ENCODE measurements around the gene WDR27.

The WDR27 gene

DNA sequence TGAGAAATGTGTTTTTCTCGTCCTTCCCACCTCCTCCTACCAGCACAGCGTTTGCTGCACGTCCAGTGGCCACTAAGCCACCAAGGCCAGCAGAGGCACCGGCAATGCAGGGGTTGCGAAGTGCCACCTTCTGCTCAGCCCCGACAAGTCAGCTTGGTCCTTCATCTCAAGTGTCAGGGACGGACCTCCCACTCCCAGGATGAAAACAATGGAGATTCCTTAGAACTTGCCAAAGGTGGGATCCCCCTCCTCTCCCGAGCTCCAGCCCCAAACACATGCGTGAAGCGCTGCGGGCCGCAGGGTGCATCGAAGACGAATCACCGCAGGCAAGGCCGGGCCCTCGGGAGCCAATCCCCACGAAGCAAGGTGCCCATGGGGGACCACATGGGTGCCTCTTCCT lies 60.8 kb downstream of the WDR27 start:
- no peak for TF ChIP-seq CTCF (IDR thresholded peaks at IDR 0.05; ENCODE audit: low read depth, low read length, missing control alignments)
- no peak overlapping the region for H3K4me3 ChIP-seq (ENCODE audit: low read depth, low read length)
- in situ Hi-C loops (cut with HindIII; ENCODE audit: low sequenced_read_pairs), result no loop called here
- DNase-seq (ENCODE audit: low read depth), result no peak

GRCh38 chr6:169640351-169640852 lies 61.4 kb downstream of the WDR27 start:
- peak; percentile 5 for TF ChIP-seq CTCF (IDR thresholded peaks at IDR 0.05; ENCODE audit: low read depth, low read length, missing control alignments)

DNA sequence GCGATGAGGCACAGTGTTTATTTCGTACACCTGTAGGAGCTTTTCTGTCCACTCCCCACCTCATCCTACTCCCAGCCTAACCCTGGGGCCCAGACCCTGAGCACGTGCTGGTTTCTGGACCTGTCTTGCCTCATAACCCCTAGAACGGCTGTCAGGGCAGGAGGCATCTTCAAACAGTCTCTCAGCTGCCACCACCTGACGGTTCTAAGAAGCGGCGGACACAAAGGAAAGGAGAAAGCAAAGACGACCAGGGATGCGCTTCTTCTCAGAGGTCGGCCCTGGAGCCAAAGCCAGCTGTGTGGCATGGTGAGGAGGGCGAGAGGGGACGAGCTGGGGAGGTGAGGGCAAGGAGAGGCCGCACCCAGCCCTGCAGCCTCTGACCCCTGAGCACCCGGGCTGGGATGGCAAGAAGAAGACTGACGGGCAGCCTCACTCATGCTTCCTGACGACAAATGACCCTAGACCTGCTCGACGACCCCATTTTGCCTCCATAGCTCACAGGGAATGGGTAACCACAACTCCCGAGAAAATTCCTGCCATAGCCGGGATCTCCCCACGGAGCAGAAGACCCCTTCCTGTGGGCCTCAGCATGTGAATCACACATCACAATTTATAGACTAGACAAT lies 62.1 kb downstream of the WDR27 start:
- TF ChIP-seq CTCF (IDR thresholded peaks at IDR 0.05; ENCODE audit: low read depth, low read length, missing control alignments), result no peak
- in situ Hi-C loops (cut with HindIII; ENCODE audit: low sequenced_read_pairs), result no loop called here
- no peak overlapping the region for H3K4me3 ChIP-seq (ENCODE audit: low read depth, low read length)
- DNase-seq (ENCODE audit: low read depth), result no peak

More at GRCh38 chr6:169640351-169640852, 61.4 kb downstream of the WDR27 start:
- H3K4me3 ChIP-seq (ENCODE audit: low read depth, low read length), result no peak overlapping the region
- DNase-seq (ENCODE audit: low read depth), result no peak
- in situ Hi-C loops (cut with HindIII; ENCODE audit: low sequenced_read_pairs), result no loop called here

- H3K4me3 ChIP-seq (ENCODE audit: low read depth, low read length), result no peak overlapping the region
- in situ Hi-C loops (cut with HindIII; ENCODE audit: low sequenced_read_pairs), result no loop called here
- no peak for DNase-seq (ENCODE audit: low read depth)
- no peak for TF ChIP-seq CTCF (IDR thresholded peaks at IDR 0.05; ENCODE audit: low read depth, low read length, missing control alignments)
These were observed 62.9 kb downstream of the WDR27 start for GRCh38 chr6:169638915-169639314.

- no peak for TF ChIP-seq CTCF (IDR thresholded peaks at IDR 0.05; ENCODE audit: low read depth, low read length, missing control alignments)
- H3K4me3 ChIP-seq (ENCODE audit: low read depth, low read length), result no peak overlapping the region
- no peak for DNase-seq (ENCODE audit: low read depth)
- in situ Hi-C loops (cut with HindIII; ENCODE audit: low sequenced_read_pairs), result no loop called here
These were observed 63.4 kb downstream of the WDR27 start for GRCh38 chr6:169638388-169638787.

GRCh38 chr6:169635345-169635744 lies 66.5 kb downstream of the WDR27 start:
- TF ChIP-seq CTCF (IDR thresholded peaks at IDR 0.05; ENCODE audit: low read depth, low read length, missing control alignments), result no peak
- no peak overlapping the region for H3K4me3 ChIP-seq (ENCODE audit: low read depth, low read length)
- in situ Hi-C loops (cut with HindIII; ENCODE audit: low sequenced_read_pairs), result no loop called here
- DNase-seq (ENCODE audit: low read depth), result no peak
